HFF-Myc (cell line): Measurements from ENCODE around the gene ZNF532.

ENCODE experiments used
- DNase-seq: peaks from one replicate; pipeline ENCODE4 v3.0.0-alpha.2; 2011; ENCODE audit warnings: low read depth; ENCODE audit errors: extremely low read depth
- H3K4me3 ChIP-seq: replicated peaks from 2 replicates; pipeline ENCODE4 v1.5.1; 2011; ENCODE audit warnings: low read depth, mild to moderate bottlenecking, control low read depth, low read length
- CTCF ChIP-seq: IDR thresholded peaks from 2 replicates; pipeline ENCODE4 v1.5.1; 2012; ENCODE audit warnings: mild to moderate bottlenecking, low read depth, low read length, control low read depth; ENCODE audit errors: missing control alignments

Gene ZNF532

GRCh38 chr18:58980991-58981390, 116.3 kb downstream of the ZNF532 start:
- TF ChIP-seq CTCF, result no peak
- no peak for DNase-seq
- no peak overlapping the region for H3K4me3 ChIP-seq

- DNase-seq, result no peak
- no peak for TF ChIP-seq CTCF
- H3K4me3 ChIP-seq, result no peak overlapping the region
Observed at GRCh38 chr18:58983260-58984155, 118.8 kb downstream of the ZNF532 start.

GRCh38 chr18:58988600-58988999, 123.9 kb downstream of the ZNF532 start:
- H3K4me3 ChIP-seq, result no peak overlapping the region
- no peak for TF ChIP-seq CTCF
- DNase-seq, result no peak

GRCh38 chr18:58989184-58989759, 124.6 kb downstream of the ZNF532 start:
- TF ChIP-seq CTCF, result no peak
- no peak overlapping the region for H3K4me3 ChIP-seq
- no peak for DNase-seq

GRCh38 chr18:58990720-58991119, 126.0 kb downstream of the ZNF532 start:
- TF ChIP-seq CTCF, result no peak
- H3K4me3 ChIP-seq, result no peak overlapping the region
- no peak for DNase-seq

- DNase-seq, result no peak
- no peak for TF ChIP-seq CTCF
- no peak overlapping the region for H3K4me3 ChIP-seq
Observed at GRCh38 chr18:58991167-58991798, 126.6 kb downstream of the ZNF532 start.
